NT2/D1 (cell line): ENCODE results near the gene AKAP8L.

Experiments
- SUZ12 ChIP-seq: IDR thresholded peaks from 2 replicates; pipeline ENCODE4 v1.6.1; 2011; ENCODE audit not compliant: insufficient read length, insufficient read depth; ENCODE audit errors: extremely low read depth
- YY1 ChIP-seq: IDR thresholded peaks from 2 replicates; pipeline ENCODE4 v1.6.1; 2011; ENCODE audit not compliant: insufficient read length, insufficient read depth
- ZNF274 ChIP-seq: IDR thresholded peaks from 2 replicates; pipeline ENCODE4 v1.6.1; 2011; ENCODE audit warnings: mild to moderate bottlenecking, low read depth, low read length

GRCh38 chr19:15372470-15372869 is 46.3 kb downstream of the AKAP8L start:
- TF ChIP-seq ZNF274 (no peak), YY1 (no peak), SUZ12 (no peak)
